HG03378 (cell line): ENCODE results near the gene SDK2.
A peak's percentile ranks its signal among the peaks of the same experiment; 100 is the strongest.
"Not testable (repeated sequence)": the region's sequence is repeated elsewhere in the genome, so short reads cannot be mapped to it uniquely, and the experiment has no call there.

ENCODE experiments used
- ATAC-seq: cut with Tn5 transposase; IDR thresholded peaks from one replicate; pipeline ENCODE4 v1.9.1; 2021; ENCODE audit warnings: mild to moderate bottlenecking, moderate library complexity; ENCODE audit not compliant: unreplicated experiment

Gene SDK2

DNA sequence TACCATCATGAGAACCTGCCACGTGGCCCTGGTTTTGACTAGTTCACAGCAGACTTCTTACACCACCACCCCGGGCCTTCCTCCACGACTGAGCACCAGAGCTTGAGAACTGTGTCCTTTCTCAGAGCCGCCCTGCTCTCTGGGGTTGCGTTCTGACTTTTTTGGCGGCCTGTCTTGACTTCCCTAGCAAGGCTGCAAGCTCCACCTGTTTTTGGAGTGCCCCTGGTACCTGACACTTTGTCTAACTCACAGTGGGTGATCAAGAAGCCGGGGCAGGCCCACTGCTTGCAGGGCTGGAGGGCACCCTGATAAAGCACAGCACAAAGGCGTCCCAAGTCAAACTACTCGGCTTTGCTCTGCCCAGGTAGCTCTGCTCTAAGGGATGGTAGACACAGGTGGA is 154.3 kb downstream of the SDK2 start:
- ATAC-seq, result no peak

DNA sequence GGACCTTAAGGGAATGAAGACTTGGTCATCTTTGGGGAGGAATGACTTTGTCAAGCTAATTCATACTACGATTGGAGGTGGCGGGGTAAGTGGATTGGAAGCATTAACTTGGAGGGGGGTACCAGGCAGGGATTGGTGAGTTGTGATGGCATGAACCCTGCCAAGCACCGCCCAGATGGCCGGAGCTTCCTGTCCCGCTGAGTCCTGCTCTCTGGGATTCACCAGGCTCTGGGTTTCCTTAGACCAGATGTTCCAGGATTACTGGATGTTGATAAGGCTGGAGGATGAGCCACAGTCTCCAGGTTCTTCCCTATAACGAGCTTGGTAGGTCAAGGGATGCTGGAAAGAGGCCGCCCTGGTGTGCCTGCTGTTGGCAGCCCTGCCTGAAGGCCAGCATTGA is 154.9 kb downstream of the SDK2 start:
- ATAC-seq, result no peak

DNA sequence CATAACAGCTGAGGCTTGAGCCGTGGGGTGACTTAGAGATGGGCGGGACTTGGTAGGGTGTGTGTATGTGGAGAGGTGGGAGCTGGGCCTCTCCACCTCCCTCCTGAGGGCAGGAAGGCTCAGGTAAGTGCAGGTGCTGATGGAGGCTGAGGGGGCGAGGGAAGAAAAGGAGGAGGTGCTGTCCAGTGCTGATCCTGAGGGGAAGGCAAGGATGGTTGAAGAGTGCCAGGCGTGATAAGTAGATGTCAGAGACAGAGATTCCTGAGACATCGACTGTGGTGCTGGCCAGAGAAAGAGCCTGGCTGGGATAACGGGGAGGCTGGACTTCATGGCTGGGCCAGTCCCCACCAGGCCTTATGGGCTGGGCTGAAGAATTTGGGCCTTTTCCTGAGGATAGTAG is 159.1 kb downstream of the SDK2 start:
- ATAC-seq, result no peak

DNA sequence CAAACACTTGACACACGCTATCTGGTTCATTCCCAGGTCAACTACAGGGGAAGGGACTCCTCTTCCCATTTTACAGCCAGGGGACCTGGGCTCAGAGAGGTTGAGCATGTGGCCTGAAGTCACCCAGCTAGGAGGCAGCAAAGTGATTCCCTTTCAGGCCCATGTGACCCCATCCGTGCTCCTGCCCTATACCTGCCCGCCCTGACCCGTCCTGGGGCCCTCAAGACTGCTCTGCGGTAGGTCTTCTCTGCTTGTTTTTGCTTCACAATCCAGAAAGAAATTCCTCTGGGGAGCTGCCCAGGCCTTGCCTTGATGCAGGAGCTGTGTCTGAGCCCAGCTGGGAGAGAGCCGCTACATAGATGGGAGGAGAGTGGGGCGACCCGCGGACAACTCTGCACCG is 161.4 kb downstream of the SDK2 start:
- ATAC-seq, result no peak

DNA sequence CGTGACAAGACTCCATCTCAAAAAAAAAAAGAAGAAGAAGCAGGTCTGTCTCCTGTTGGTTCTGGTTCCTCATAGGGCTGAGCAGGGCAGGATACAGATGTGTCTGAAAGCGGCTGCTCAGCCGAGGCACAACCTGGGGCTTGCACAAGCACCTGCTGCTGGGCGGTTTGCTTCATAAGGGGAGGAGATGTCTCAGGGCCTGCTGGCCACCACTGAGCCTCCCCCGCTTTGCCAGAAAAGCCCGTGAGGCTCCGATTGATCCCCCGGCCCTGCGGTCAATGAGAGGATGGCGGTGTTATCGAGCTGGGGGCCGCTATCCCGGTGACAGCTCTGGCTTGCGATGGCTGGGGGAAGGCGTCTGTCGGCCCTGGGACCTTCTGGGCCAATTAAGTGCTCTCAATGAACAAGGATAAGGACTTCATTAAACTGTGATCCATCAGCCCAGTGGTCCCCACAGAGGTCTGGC is 162.0 kb downstream of the SDK2 start:
- ATAC-seq, result no peak

DNA sequence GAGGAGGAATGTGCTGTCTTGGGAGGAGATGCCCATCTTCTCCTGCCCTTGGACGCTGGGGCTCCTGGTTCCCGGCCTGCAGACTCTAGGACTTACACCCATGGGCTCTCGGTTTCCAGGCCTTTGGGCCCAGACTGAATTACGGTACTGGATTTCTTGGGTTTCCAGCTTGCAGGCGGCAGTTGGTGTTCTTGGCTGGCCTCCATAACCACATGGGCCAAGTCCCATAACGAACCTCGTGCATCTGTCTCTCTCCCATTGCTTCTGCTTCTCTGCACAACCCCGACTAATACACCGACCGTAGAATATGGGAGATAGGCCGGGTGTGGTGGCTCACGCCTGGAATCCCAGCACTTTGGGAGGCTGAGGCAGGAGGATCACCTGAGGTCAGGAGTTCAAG is 162.6 kb downstream of the SDK2 start:
- no peak for ATAC-seq

DNA sequence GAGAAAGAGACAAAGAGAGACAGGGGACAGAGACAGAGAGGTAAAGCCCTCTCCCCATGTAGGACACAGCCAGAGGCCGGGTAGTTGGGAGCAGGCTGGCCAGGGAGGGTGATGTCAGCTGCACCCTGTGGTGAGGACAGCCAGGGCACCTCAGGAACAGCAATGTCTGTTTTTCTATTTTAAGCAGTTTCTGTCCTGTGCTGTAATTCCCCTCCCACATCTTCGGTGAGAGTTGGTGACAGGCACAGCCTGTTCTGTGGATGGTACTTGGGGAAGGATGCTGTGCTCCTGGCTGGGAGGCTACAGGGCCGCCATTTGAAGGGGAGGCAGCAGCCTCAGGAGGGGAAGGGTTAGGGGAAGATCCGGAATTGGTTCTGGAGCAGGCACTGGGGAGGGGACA is 163.5 kb downstream of the SDK2 start:
- peak; percentile 50 for ATAC-seq

DNA sequence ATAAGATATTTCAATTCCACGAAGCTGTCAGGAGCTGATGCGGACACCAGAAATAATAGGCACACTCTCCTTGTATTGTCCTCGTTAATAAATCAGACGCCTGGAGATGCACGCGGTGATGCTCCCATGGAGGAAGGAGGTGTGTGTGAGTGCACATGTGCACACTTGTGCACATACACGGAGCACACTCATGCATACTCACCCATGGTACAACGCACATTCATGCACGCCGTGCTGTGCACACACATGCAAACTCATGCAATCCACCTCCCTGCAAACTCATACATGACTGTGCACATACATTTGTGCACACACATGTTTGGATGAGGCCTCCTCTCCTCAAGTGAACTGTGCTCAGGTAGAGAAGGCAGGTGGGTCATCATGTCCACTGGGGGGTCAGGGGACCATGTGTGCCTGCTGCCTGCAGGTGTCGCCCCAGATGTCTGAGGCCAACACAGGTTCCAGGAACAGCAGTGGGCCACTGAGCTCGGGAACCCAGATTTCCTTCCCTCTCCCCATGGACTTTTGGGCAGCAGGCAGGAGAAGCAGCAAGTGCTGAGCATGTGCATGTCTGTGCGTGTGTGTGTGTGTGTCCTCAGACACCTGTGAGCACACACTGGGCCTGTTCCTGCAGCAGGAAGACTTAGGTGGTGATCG is 165.3 kb downstream of the SDK2 start:
- no peak for ATAC-seq

DNA sequence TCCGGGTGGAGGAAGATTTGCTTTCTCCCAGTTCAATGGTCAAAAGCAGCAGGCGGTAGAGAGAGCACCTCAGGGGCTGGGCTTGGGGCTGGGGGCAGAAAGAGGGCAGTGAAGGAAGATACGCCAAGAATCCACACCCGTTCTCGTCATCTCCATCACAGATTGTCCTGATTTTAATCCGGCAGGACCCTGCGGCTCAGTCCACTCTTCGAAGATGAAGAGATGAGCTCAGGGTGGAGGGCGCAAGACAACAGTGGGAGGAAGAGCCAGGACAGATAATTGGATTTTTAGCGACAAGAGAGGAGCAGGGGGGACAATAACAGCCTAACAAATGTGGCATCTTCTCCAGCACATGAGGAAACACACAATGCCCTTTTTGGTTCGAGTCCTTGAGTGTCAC is 165.9 kb downstream of the SDK2 start:
- ATAC-seq, result no peak

DNA sequence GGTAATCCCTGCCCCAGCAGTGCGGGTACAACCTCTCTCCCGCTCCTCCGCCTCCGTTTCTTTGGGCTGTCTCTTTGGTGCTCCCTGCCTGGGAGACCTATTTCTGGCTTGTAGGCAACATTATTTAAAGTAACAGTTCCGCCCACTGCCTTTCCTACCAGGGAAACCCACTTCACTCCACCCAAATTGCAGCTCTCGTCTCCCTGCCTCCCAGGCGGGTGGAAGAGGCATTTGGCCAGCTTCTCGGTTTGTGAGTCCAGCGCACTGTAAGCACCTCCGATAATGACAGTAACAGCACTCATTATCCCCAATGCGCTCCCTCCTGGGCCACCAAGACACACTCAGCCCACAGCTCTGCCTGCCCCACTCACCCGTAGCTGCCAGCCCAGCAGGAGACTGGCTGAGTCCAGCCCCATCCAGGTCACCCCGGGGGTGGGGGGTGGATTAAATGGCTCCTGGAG is 167.3 kb downstream of the SDK2 start:
- no peak for ATAC-seq

DNA sequence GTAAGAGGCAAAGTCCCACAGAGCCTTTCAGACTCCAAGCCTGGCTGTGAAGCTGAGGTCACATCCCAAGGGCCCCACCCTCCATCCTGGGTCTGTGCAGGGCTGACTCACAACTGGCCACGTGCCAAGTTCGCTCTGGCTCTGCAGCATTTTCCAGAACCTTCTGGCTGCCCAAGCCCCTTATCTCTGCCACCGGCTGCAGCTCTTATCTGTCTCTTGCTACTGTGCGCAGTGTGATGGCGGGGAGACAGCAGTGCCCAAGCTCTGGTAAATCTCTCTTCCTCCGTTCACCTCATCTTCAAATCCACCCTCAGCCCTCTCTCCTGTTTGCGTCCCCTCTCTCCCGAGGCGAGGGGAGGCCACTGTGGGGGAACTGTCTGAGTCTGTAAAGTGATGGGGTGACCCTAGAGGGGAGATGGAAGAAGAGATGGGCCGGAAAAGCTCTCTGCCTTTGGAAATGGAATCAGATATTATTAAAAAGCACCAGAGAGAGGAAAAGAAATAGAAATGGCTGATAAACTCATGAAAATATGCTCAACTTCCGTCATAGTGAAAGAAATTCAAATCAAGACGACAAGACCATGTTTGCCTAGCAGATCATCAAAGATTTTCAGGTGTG is 169.8 kb downstream of the SDK2 start:
- ATAC-seq, result no peak

DNA sequence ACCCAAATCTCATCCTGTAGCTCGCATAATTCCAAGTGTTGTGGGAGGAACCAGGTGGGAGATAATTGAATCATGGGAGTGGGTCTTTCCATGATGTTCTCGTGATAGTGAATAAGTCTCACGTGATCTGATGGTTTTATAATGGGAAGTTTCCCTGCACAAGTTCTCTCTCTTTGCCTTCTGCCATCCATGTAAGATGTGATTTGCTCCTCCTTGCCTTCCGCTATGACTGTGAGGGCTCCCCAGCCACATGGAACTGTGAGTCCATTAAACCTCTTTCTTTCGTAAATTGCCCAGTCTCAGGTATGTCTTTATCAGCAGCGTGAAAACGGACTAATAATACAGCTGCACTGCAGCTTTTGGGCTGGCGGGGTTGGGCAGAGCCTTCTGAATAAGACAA is 171.5 kb downstream of the SDK2 start:
- ATAC-seq, result not testable (repeated sequence)

DNA sequence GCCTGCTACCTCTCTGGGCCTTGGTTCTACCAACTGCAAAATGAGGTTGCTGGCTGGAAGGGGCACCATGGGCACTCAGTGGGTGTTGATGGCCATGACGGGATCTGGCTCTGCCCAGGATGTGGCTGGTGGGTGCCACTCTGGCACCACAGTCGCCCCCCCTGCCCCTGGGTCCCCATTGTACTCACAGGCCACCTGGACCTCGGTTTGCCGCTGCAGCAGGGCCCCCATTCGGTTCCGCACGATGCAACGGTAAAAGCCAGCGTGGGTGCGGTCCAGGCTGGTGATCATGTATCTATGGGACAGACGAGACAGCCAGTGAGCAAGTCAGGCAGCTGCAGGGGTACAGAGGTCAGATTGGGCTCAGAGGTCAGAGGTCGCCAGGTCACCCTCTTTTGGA is 172.3 kb downstream of the SDK2 start:
- no peak for ATAC-seq

DNA sequence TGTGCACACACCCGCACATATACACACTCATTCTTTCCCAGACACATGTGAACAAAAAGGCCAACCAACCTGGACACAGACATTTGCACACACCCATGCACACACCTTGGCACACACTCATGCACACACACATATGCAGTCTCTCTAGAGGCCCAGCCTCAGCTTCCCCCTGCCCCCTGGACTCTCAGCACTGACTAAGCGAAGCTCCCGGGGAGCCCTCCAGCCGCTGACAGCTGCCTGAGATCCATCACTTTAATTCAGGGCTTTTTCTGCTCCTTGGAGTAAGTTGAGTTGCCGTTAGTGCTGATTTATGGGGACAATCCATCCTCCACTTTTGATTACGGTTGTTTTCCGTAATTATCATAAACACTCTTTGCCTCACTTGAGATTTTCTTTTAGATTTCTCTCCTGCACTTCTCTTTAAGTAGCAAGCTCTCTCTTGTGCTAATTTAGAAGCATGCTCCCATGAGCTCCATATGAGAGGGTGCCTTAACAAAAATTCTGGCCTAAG is 173.9 kb downstream of the SDK2 start:
- no peak for ATAC-seq

DNA sequence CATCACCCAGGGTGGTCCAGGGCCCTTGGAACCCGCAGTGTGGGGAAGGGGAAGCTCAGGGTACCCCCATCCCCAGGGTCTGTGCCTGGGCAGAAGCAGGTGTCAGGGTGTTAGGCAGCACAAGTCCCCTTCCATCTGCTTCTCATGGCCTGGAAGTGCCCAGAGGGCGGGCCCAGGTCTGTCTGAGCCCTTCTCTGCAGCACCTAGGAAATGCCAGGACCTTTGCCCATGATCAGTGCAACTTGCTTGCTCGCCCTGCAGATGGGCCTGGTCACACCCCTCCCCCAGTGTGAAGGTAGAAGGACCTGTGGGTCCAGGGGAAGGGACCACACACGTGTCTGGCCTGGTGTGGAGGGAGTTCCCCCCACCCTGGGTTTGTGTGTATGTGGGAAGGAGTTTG is 174.9 kb downstream of the SDK2 start:
- no peak for ATAC-seq

DNA sequence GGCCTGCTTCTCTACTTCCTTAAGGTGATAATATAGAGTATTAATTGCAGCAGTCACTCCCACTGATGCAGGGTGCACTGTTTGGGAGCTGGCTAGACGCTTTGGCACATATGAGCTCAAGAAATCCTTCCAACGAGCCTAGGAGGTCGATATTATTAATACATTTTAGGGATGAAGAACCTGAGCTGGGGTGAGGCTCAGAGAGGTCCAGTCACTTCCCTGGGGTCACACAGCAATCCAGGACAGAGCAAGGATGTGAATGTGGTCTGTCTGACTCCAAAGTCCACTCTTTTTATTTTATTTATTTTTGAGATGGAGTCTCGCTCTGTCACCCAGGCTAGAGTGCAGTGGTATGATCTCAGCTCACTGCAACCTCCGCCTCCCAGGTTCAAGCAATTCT is 176.0 kb downstream of the SDK2 start:
- no peak for ATAC-seq

DNA sequence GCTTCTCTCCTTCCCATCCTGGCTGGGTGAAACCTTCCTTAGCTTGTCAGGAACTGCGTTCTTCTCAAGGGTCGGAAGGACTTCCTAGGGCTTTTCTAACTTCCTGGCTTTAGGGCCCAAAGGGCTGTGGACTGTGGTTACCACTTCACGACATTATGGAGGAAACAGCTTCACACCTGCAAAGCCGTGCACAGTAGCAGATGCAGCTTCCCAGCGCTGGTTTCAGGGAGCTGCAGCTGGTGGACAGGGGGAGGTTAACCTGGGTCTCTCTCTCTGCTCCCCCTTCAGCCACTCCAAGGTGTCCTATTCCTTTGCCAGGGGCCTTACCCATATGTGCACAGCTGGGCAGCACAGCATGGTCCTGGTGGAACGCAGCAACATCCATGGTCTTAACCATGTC is 176.6 kb downstream of the SDK2 start:
- ATAC-seq, result no peak

DNA sequence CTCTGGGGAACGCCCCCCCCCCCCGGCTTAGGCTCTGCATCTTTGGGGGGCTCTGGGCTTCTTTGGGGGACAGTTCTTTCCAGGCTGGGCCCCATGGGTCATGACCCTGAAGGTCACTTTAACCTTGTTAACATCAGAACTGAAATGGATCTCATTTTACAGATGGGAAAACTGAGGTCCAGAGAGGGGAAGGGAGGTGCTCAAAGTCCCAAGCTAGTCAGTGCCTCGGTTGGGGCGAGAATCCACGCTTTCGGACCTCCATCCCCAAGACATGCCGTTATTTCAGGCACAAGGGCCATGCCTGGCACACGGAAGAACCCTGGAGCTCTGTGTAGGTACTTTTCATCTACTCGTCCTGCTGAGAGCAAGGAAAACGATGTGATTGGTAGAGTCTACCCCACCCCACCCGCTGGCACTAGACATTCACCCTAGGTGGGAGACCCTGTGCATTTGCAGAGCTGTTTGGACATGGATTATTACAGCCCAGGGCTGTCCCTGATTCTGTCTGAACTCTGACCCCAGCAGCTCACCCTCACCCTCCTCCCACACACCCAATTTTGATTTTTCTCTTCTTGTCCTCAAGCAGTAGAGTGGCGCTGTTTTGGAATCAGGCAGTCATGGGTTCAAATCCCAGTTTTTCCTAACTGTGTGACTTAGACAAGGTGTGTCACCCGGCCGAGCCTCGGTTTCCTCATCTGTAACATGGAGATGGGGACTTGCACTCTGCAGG is 177.4 kb downstream of the SDK2 start:
- no peak for ATAC-seq

DNA sequence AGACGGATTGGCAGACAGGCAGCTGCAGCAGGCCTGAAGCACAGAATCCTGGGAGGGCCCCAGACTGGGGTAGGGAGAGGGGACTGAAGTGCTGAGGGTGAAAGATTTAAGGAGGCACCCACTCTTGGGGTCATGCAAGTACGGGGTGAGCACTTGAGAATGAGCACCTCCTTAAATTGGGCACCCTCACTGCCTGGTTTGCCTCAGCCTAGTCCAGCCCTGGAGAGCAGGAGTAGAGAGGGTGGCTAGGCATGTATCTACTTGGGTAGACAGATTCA is 178.4 kb downstream of the SDK2 start:
- no peak for ATAC-seq

DNA sequence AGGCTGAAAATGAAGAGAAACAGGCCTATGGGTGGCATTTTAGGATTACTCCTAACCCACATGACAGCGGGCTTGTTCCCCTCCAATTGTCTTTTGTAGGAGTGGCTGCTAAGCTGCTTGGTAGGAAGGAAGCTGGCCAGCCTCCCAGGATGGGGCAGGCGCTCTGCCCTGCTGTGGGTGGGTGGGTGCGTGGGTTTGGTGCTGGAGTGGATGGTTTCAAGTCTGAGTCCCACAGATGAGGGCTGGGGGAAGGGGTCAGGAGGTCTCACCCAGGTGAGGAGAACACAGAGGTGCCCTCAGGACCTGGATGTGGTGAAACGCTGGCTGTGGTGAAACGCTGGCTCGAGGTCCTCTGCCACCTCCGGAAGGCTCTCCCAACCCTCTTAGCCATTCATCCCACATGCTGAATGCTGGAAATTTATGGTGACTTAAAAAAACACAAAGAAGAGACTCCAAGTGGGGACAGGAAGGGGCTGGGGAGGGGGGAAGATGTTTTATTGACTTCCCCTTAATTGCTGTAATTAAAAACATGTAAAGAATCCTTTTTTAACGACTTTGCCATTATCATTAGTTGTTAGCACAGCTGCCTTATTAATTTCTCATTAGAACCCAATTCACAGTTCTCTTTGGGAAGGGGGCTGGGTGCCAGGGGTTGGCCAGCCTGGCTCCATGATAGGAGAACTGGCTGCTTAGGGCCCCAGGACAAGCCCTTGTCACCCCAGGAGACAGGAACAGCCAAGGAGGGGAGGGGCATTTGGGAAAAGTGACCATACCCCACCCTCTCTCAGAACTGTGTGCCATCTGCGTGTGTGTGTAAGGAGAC is 178.9 kb downstream of the SDK2 start:
- ATAC-seq, result no peak

DNA sequence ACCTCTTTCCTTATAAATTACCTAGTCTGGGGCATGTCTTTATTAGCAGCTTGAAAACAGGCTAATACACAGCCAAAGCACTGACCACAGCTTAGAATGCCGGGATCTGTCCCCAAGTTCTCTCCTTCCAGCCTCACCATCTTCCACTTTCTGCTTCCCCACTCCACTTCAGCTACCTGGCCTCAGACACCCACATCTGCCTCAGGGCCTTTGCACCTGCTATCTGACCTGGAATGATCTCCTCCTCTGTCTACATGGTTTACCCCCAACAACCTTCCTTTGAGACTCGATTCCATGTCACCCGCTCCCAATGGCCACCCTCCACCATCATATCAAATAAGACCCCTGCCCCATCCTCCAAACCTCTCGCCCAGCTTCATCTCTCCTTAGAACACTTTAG is 179.8 kb downstream of the SDK2 start:
- ATAC-seq, result no peak
